GM10266 (cell line): ENCODE results near the gene PCNX2.

Source experiments
- DNase-seq: peaks from one replicate; pipeline ENCODE4 v3.0.0; 2012; ENCODE audit errors: extremely low spot score
- CTCF ChIP-seq: IDR thresholded peaks from 2 replicates; pipeline ENCODE4 v1.5.1; 2012; ENCODE audit warnings: mild to moderate bottlenecking, low read depth; ENCODE audit not compliant: control insufficient read depth, insufficient read depth; ENCODE audit errors: missing control alignments

The PCNX2 gene

DNA sequence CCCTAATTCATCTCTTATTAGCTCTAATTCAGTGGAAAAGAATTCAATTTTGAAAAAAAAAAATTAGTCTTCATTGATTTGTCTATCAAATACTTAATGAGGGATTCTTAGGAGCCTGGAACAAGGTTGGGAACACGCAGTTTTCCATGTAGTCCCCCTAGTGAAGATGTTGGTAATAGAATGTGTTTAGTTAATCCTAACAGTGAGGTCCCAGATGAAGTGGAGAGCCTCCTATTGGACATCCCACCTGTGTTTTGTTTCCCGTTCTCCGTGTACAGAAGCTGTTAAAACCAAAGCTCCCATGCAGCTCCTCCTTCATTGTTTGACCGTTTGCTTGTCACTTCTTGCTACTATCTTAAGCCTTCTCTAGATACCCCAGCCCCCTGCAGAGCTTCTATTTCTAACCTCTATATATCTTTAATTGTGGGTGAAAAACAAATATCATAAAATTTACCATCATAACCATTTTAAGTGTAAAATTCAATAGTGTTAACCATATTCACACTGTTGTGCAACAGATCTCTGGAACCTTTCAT is 67.5 kb downstream of the PCNX2 start:
- no peak for DNase-seq
- no peak for TF ChIP-seq CTCF

DNA sequence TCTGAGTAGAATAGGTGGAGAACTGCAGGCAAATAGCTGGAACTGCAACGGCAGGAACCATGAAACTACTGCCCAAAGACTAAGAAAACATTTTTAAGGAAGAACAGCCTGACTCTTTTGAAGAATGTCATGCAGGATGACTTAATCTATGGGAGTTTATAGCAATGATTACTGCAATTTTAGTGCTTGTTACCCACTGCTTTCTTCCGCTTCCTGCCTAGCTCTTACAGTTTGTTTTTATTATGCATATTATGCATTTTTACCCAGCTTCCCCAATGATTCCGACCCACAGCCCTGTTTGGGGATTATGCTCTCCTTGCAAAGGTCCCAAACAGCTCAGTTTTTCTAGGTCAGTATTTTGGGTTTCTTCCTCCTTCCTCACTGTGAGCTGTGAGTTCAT is 71.2 kb downstream of the PCNX2 start:
- no peak for TF ChIP-seq CTCF
- no peak for DNase-seq

DNA sequence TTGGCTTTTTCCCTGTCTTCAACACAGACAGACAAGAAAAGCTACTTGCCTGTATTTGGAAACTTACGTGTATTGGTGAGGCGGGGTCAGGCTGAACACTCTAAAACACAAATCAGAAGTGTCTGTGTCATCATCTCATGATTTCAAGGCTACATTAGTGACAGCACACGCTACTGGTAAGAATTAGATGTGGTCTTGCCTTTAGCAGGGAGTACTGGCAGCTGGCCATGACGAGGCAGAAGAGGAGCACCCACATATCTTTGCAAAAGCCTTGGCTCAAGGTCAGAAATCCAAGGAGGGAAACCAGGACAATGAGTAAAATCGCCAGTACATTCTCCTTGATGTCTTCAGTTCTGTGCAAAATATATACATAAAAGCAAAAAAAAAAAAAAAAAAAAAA is 77.7 kb downstream of the PCNX2 start:
- no peak for DNase-seq
- no peak for TF ChIP-seq CTCF

- no peak for DNase-seq
- TF ChIP-seq CTCF: no peak
These were observed 79.5 kb downstream of the PCNX2 start for GRCh38 chr1:233216009-233216408.

DNA sequence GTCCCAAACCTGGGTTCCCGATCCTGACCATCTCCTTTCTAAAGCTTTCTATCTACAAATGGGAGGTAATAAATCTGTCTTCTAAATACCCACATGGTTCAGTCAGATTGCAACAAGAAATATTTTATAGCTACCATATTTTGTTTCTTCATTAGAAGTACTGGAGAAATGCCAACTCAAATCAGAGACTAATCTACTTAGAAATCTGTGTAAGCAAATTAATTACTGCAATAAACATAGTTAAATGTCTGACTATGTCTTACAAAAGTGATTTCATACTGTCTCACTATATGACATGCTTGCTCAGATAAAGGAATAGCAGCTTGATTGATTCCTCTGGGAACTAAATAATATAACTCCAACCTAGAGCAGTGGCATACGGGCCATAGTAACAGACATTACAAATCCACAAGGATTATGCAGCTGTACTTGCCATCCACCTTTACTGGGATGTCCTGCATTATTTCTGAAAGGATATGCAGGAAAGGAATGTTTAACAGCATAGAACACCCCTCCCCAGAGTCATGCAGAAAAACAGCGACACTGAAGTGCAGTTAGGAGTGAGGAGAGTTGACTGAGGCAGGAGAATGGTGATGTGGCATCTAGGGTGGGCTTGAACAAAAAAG is 80.3 kb downstream of the PCNX2 start:
- no peak for TF ChIP-seq CTCF
- no peak for DNase-seq

DNA sequence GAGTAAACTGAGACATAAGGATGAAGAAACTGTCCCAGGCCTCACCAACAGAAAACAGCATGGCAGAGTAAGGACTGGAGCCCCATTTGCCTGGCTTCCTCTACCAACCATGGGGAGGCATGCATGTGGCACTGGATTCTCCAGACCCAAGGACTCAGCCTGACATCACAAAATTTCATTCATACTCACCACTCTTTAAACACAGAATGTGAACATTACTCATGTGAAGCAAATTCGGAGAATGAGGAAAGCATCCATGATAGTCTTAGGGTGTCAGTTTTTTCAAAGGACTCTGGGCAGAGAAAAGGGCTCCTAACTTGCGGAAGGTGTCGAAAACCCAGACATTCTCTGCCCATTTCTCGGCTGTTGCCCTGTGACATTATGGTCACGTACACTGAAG is 83.9 kb downstream of the PCNX2 start:
- TF ChIP-seq CTCF: no peak
- no peak for DNase-seq

DNA sequence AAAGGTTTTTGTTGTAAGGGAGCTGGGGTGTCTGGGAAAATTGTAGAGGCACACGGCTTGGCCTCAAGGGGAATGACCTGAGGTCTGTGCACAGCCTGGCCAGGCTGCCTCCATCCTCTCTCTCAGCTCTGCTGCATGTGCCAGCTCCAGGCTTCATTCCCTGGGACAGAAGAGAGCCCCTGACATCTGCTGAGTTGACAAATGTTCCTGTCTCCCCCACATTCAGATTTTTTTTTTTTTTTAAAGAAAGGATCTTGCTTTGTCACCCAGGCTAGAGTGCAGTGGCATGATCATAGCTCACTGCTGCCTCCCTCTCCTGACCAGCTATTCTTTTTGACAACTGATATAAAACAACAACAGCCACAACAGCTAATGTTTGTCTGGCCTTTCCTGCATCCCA is 84.4 kb downstream of the PCNX2 start:
- DNase-seq: no peak
- no peak for TF ChIP-seq CTCF
